Measurements from ENCODE around the gene DDX54. TPM values are rescaled to one million over a fixed set of nuclear protein-coding genes. Genes with fewer than 3 reads are reported as not detected.

Gene DDX54
- total and polyA plus RNA-seq, 2 of the 8 experiments (the other 6 are each of a cell fraction or from before 2014, with no cell fraction given): 64.9 to 113 TPM

DNA sequence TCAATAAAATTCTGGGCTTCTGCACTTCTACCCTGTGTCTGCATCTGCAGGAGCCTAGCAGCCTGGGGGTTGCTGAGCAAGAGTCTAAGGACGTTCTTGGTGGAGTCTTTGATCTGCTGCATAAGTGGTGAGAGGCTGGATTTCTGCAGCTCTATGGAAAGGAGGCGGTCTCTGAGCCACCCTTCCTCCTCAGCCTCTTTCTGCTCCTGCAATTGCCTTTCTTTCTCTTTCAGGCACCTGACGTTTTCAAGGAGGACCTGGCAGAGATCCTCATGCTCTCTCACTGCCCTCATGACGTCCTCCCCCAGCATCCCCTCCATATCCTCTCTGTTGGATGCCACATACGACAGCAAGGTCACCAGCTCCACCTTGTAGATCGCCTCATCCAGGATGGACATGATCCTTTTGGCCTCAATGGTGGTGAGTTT lies 22.3 kb upstream of the DDX54 start:
- Histone ChIP-seq H3K9ac (replicated peaks in 1 of 4; ENCODE audit: extremely low read depth in 1 of 4, low read depth in 3 of 4, low read length in 3 of 4) (no peak overlapping the region), H3K27me3 (replicated peaks in 1 of 4; ENCODE audit: control insufficient read depth in 3 of 4, extremely low read depth in 1 of 4, insufficient read depth in 3 of 4, low read length in 3 of 4) (no peaks in the 10 kb centered on the region), H3K56ac (replicated peaks; ENCODE audit: insufficient read length, low read depth, low read length) (no peak overlapping the region), H2BK20ac (ENCODE audit: low read length) (peak overlapping the region; percentile 63; the same call in 1 of the 2 replicates), H3K9me3 (ENCODE audit: insufficient read depth in 2 of 2, low read depth in 1 of 2, low read length in 1 of 2) (no peaks in the 10 kb centered on the region; a peak in 1 of 4 replicates), H3K4me2 (ENCODE audit: insufficient read depth in 1 of 2, low read depth in 2 of 2, low read length in 2 of 2) (no peak overlapping the region), H3K36me3 (ENCODE audit: control insufficient read depth in 2 of 4, insufficient read depth in 4 of 4, low read length in 3 of 4) (no peaks in the 10 kb centered on the region), H3K23me2 (ENCODE audit: low read depth, low read length) (no peaks in the 10 kb centered on the region), H3K79me1 (ENCODE audit: low read depth, low read length) (no peaks in the 10 kb centered on the region), H2BK120ac (replicated peaks; ENCODE audit: low read depth, low read length) (no peak overlapping the region), H2BK5ac (ENCODE audit: low read depth, low read length) (0 out of 2 replicates have a peak overlapping the region, but pooled peaks have one; percentile 1), H3K23ac (ENCODE audit: insufficient read length) (no peak overlapping the region), H3K79me2 (ENCODE audit: control insufficient read depth in 1 of 2, insufficient read depth in 2 of 2, low read length in 2 of 2) (no peaks in the 10 kb centered on the region), H3K27ac (ENCODE audit: low read depth, low read length) (no peak overlapping the region), H3K4me1 (replicated peaks in 1 of 4; ENCODE audit: control insufficient read depth in 3 of 4, insufficient read depth in 4 of 4, low read length in 3 of 4) (no peaks in the 10 kb centered on the region), H4K8ac (ENCODE audit: extremely low read depth, insufficient read depth, low read length) (no peak overlapping the region), H4K91ac (replicated peaks; ENCODE audit: insufficient read length, low read length) (no peak overlapping the region), H3K18ac (ENCODE audit: extremely low read depth, low read length) (no peak overlapping the region), H4K5ac (ENCODE audit: insufficient read length, low read depth, low read length) (no peak overlapping the region), H2AK5ac (ENCODE audit: low read depth, low read length) (no peak overlapping the region), H3K4ac (replicated peaks; ENCODE audit: insufficient read length, low read depth, low read length) (no peak overlapping the region), H2AFZ (ENCODE audit: low read length) (no peak overlapping the region), H3K14ac (ENCODE audit: insufficient read length) (no peak overlapping the region), H2BK15ac (ENCODE audit: low read length) (no peak overlapping the region), H2BK12ac (ENCODE audit: low read depth, low read length) (no peak overlapping the region), H3K4me3 (ENCODE audit: extremely low read depth in 1 of 4, insufficient read depth in 2 of 4, low read depth in 3 of 4, low read length in 4 of 4) (no peak overlapping the region), H4K20me1 (replicated peaks in 1 of 2; ENCODE audit: control insufficient read depth in 1 of 2, insufficient read depth in 2 of 2, low read length in 2 of 2) (no peaks in the 10 kb centered on the region)
- ChIA-PET CTCF (ENCODE audit: partially characterized antibody) (interaction anchor here (1.9 kb wide), 1 partner anchor 11 kb away, joined by 10 read pairs; no protein-coding TSS in a partner anchor), POLR2A (ENCODE audit: partially characterized antibody) (interaction anchor here (1.3 kb wide), 2 partner anchors 11 to 14 kb away, joined by 3 read pairs; no protein-coding TSS in a partner anchor)
- WGBS, 2 experiments (ENCODE audit: extremely low coverage in 1 of 2, insufficient coverage in 1 of 2, insufficient read length in 1 of 2, insufficient replicate concordance in 2 of 2, low coverage in 1 of 2, low lambda C conversion rate in 2 of 2, missing lambda C conversion rate in 1 of 2): 87% methylated on average over 6 of the region's 6 CpGs; no CpG with 5 or more reads in 1 of the 2 experiments
- TF ChIP-seq BRCA1 (IDR thresholded peaks at IDR 0.05; ENCODE audit: low read depth, low read length) (no peak), JUND (IDR thresholded peaks at IDR 0.05; ENCODE audit: low read length) (no peak), EZH2 (IDR thresholded peaks at IDR 0.05; ENCODE audit: low read depth, low read length, severe bottlenecking) (no peak), RXRA (IDR thresholded peaks at IDR 0.05; ENCODE audit: insufficient read depth, low read depth, low read length) (no peak), POLR2A (IDR thresholded peaks at IDR 0.05; ENCODE audit: control extremely low read depth in 1 of 2, low read depth in 2 of 2, low read length in 2 of 2) (no peak), CBX5 (IDR thresholded peaks at IDR 0.05; ENCODE audit: low read depth, low read length) (no peak), TAF7 (optimal IDR thresholded peaks at IDR 0.05; ENCODE audit: borderline replicate concordance, low read depth, low read length) (no peak), POU5F1 (IDR thresholded peaks at IDR 0.05; ENCODE audit: low read depth, low read length) (no peak)
- FAIRE-seq: no peak
- DNase-seq (ENCODE audit: low read depth in 1 of 2, low spot score in 2 of 2): no peak
